CD4-positive, CD25-positive, alpha-beta regulatory T cell (primary cell): ENCODE measurements around the gene NBL1. TPM values are rescaled to one million over a fixed set of nuclear protein-coding genes. Genes with fewer than 3 reads are reported as not detected.

Experiments
- polyA plus RNA-seq, 4 donors: library from polyadenylated mRNA; unstranded; fragments of 300-500 nt; fragmentation: Illumina TruSeq; gene quantifications; one replicate each; pipeline ENCODE4 v1.2.3, GENCODE V29; 2021
- total RNA-seq: library from RNA; stranded (reverse); gene quantifications from one replicate; pipeline ENCODE4 v1.2.3, GENCODE V29; 2022

Gene NBL1
- total and polyA plus RNA-seq, 5 donors from 2014 or later: 0.39 to 3.3 (median 1.3) TPM

Other genes starting within 250 kb of the NBL1 start
- 372 TPM for gene CAPZB, start 158.8 kb upstream of the NBL1 start, total RNA-seq
- gene CAPZB, start 158.8 kb upstream of the NBL1 start, polyA plus RNA-seq: 100 to 1,000 TPM; 384 to 588 (median 518) TPM
- gene HTR6, start 20.6 kb downstream of the NBL1 start, total RNA-seq: not detected
- under 1 TPM in 3 of 4 donors, not detected in 1; 0.15 to 0.31 (median 0.19) TPM for gene HTR6, start 20.6 kb downstream of the NBL1 start, polyA plus RNA-seq
- gene TMCO4, start 155.6 kb downstream of the NBL1 start, total RNA-seq: 18.7 TPM
- gene TMCO4, start 155.6 kb downstream of the NBL1 start, polyA plus RNA-seq: 10 to 100 TPM; 10.9 to 16.3 (median 13.6) TPM
- not detected for gene RNF186, start 171.0 kb downstream of the NBL1 start, total RNA-seq
- not detected for gene RNF186, start 171.0 kb downstream of the NBL1 start, polyA plus RNA-seq
- gene OTUD3, start 238.1 kb downstream of the NBL1 start, total RNA-seq: 20.9 TPM
- 1 to 10 TPM in 2 of 4 donors, under 1 TPM in 2; 0.72 to 1.2 (median 0.99) TPM for gene OTUD3, start 238.1 kb downstream of the NBL1 start, polyA plus RNA-seq